ENCODE measurements around the gene HECA.

HECA gene

DNA sequence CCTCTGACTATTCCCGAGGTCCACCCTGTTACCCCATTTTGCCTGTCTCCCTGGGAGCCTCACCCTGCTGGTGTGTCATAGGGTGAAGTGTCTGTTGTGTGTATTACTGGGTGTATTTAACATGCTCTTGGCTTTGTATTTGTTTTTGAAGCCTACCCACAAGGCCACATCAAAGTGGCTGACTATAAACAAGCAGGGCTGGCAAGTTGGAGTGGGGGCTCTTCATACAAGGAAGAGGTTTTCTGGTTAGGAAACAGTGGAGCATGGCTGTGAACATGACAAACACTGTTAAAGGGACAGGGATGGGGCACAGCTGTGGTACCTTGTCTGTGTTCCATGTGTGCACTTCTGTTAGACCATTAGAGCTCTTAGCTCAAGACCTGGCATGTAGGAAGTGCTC, 26.3 kb downstream of the HECA start:
- no peak for DNase-seq (ENCODE audit: low read depth in 2 of 2)

DNA sequence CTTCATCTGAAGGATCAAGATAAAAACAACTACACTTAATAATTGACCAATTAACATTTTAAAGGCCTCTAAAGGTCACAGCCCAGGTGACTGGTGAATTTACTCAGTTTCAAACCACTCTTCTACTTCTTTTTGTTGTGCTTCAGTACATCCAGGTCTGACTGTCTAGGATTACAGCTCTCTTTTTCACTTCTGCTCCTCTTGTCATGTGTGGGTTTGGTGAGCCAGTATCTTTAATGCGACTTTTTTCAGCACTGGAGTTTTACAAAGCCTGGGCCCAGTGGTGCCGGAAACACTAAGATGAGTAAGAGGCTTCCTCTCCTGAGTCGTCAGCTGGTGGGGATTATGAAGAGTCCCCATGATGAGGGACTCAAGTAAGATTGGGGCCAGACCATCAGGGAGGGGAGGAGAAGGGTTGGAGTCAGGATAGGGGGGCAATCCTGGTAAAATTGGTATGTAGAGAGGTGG, 27.0 kb downstream of the HECA start:
- peak; percentile 64 to 66 for DNase-seq (ENCODE audit: low read depth in 2 of 2)

DNA sequence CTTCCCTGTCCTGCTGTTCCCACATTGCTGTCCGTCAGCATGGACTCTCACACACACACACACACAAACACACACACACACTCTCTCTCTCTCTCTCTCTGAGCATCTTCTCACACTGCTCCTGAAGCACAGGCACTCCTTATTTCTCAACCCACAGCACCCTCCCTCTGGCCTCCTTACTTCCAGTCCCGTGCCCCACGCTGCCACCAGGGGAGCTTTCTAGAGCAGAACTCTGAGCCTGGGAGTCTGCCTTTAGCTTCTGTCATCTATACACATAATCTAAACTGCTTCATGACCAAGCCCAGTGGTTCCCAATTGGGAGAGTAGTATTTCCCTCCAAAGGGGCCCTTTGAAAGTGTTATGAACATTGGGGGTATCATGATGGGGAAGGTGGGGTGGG, 29.1 kb downstream of the HECA start:
- DNase-seq (ENCODE audit: low read depth in 2 of 2): peak in 1 of 2 donors; percentile 36

DNA sequence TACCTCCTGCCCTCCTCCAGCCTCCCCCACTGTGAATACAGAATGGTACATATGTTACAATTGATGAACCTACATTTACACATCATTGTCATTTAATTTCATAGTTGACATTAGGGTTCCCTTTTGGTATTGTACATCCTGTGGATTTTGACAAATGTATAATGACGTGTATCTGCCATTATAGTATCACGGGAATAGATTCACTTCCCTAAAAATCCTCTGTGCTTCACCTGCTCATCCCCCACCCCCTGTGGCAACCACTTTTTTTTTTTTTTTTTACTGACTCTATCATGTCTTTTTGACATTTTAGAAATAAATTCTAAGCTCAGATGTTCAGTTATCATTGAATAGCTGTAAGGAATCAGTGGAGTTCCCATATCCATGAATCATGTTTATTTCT, 30.4 kb downstream of the HECA start:
- DNase-seq (ENCODE audit: low read depth in 2 of 2): no peak

DNA sequence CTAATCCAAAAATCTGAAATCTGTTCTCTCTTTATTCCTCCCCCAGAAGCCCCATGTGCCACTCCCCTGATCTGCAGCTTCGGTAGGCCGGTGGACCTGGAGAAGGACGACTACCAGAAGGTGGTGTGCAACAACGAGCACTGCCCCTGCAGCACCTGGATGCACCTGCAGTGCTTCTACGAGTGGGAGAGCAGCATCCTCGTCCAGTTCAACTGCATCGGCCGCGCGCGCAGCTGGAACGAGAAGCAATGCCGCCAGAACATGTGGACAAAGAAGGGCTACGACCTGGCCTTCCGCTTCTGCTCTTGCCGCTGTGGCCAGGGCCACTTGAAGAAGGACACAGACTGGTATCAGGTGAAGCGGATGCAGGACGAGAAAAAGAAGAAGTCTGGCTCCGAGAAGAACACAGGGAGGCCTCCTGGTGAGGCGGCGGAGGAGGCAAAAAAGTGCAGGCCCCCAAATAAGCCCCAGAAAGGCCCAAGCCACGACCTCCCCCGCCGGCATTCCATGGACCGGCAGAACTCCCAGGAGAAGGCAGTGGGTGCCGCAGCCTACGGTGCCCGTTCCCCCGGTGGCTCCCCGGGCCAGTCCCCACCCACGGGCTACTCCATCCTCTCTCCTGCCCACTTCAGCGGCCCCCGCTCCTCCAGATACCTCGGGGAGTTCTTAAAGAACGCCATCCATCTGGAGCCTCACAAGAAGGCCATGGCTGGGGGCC, 31.5 kb downstream of the HECA start:
- DNase-seq (ENCODE audit: low read depth in 2 of 2): no peak

DNA sequence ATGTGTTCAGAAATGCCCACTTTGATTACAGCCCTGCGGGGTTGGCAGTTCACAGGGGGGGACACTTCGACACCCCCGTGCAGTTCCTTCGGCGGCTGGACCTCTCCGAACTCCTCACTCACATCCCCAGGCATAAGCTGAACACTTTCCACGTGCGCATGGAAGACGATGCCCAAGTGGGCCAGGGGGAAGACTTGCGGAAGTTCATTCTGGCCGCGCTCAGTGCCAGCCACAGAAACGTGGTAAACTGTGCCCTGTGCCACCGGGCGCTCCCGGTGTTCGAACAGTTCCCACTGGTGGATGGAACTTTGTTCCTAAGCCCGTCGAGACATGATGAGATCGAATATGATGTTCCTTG, 32.1 kb downstream of the HECA start:
- no peak for DNase-seq (ENCODE audit: low read depth in 2 of 2)

DNA sequence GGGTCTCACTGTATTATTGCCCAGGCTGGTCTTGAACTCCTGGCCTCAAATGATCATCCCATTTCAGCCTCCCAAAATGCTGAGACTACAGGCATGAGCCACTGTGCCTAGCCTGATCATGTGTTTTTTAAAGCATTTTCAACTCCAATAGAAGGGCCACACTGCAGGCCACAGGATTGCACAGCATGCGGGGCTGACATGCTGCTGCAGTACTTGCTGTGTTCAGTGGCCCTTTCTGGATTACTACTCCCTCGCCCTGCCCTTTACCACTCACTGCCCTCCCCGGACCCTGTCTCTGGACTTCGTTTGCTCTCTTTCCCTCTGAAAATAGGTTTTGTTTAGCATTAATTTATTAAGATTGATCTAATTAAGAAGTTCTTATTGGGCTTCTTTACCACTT, 37.3 kb downstream of the HECA start:
- no peak for DNase-seq (ENCODE audit: low read depth in 2 of 2)

DNA sequence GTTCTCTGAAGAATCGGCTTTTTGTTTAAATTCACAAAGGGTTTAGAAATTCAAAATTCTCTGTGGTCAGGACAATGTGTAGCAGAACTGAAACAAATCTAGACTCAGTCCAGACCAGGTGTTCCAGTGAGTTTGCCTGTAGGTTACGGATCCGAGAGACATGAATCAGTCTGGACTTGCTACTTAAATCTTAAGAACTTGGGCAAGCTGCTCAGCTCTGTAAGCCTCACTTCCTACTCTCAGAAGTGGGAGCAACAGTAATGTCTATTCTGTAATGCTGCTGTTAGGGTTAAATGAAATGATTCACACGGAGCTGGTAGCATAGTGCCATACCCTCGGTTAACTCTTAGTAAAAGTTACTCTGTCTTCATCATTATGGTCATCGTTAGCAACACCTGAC, 37.7 kb downstream of the HECA start:
- DNase-seq (ENCODE audit: low read depth in 2 of 2): no peak

DNA sequence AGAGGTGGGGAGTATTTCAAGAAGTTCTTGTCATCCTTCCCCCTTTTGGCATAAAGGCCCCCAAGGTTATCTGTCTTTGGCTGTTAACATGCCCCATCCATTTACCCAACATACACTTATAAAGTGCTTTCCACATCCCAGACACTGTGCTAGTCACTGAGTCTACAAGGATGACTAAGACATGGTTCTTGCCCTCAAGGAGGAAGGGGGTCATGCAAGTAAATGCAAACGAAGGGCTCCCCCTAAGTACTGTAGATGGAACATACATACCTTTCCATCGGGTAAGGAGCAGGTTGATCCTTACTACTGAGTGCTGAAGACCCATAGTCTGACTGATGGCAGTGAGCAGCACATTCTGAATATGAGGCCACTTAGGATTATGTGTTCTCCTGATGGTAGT, 38.3 kb downstream of the HECA start:
- no peak for DNase-seq (ENCODE audit: low read depth in 2 of 2)

DNA sequence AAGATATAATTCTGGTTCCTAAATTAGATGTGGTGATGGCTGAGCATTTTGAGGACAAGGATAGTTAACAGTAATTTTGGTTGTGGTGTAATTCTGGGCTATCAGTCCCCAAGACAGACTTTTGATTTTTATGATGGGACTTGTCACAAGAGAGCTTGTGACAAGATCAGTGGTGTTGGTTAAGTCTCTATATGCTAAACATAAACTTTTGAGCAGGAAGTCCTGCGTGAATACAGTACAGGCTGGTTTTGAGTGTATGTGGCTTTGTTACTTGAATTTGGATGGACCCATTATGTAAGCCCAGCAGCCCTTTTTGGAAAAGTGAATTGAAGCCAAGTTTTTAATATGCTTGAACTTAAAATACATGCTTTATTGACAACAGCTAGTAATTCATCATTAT, 38.9 kb downstream of the HECA start:
- DNase-seq (ENCODE audit: low read depth in 2 of 2): no peak

DNA sequence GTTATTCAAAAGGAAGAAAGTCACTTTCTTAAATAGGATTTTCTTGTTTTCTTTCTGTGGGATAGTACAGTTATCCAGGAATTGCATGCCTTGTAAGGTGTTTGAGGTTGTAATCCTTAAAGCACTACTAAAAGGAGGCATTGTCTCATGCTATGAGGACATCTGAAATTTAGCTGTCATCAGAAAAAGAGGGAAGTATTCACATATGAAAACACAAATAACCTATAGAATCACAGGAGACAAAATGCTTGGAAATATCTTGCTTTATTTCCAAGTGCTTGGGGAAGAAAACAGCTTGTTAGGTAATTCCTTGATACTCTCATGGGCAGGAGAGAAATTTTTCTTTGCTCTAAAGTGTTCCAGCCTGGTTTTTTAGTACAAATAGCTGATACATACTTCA, 40.1 kb downstream of the HECA start:
- no peak for DNase-seq (ENCODE audit: low read depth in 2 of 2)

DNA sequence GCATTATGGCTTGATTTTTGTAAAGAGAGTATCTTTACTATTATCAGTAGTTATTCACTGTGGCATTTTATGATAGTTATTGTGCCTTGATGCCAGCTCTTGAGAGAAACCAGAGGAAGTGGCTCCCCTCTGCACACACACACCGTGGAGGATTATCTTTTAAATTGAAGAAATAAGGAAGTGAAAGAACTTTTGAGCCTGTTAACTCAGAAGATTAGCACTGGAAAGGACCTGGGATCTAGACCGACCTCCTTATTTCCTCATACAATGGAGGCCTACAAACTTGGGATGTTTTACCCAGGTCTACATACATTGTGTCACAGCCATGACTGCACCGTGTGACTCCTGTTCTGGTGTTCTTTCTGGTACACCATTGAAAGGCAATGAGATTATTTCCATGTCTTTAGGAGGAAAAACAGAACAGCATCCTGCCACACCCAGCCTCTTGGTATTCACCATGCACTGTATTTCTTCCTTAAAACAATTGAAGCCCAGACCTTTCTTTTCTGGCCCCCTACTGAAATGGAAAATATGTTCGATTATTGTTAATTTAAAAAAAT, 40.6 kb downstream of the HECA start:
- no peak for DNase-seq (ENCODE audit: low read depth in 2 of 2)

DNA sequence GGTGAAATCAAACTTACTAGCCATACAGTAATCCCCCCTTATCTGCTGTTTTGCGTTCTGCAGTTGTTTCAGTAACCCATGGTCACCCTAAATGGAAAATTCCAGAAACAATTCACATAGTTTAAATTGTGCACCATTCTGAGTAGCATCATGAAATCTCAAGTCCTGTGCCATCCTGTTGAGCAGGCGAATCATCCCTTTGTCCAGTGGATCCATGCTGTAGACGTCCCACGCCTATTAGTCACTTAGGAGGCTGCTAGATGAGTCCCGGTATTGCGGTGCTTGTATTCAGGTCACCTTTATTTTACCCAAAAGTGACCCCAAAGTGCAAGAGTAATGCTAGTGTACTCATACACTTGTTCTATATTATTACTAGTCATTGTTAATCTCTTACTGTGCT, 46.4 kb downstream of the HECA start:
- no peak for DNase-seq (ENCODE audit: low read depth in 2 of 2)

DNA sequence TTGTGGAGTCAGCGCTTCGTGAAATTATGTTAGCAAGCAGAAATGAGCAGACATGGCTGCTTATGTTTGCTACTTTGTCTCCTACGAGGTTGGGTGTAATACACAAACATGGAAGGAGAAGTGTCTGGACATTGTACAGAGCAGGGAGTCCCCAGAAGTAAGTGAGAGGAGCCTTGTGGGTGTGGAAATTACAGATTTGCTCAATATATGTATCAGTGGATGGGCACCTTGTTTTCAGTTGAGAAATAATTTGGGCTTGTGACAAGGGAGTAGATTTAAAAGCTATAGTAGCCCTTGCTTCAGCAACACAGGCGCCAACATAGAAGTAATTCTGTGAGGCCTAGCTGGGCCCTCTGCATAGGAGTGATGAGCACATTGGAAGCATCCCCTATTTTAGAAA, 49.2 kb downstream of the HECA start:
- no peak for DNase-seq (ENCODE audit: low read depth in 2 of 2)

DNA sequence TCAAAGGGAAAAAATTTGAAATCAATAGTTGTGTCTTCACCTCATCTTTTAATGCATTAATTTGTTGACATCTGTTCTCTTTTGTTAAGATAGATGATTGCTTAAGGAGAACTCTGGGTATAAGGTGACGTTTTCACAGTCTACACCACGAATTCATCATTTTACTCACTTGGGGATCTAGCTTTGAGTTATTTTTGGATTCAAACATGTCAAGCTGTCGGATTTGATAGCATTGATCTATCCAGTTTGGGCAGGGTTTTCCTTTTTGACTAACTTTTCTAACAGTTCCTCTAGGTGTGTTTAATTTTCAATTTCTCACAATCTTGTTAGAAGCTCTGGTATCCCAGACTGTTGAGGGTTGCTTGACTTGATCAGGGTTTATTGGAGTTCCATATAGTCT, 49.6 kb downstream of the HECA start:
- DNase-seq (ENCODE audit: low read depth in 2 of 2): no peak

DNA sequence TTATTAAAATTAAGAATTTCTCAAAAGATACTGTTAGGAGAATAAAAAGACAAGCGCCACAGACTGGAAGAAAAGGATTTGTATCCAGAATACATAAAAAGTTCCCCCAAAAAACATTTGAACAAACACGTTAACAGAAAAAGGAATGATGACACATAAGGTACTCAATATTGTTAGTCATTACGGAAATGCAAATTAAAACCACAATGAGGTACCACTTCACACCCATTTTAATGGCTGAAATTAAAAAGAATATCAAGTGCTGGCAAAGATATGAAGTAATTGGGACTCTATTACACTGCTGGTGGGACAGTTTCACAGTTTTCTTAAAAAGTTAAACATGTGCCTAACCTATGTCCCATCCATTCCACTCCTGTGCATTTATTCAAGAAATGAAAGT, 51.4 kb downstream of the HECA start:
- no peak for DNase-seq (ENCODE audit: low read depth in 2 of 2)

DNA sequence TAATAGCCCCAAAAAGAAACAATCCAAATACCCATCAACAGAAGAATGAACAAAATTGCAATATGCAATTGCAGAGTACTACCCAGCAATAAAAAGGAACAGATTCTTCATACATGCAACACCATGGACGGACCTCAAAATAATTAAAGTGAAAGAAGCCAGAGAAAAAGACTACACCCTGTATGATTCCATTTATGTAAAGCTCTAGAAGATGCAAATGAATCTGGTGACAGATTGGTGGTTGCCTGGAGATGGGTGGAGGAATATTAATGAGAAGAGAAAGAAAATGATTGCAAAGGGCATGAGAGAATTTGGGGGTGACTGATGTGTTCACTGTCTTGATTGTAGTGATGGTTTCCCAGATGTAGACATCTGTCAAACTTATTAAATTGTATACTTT, 51.8 kb downstream of the HECA start:
- no peak for DNase-seq (ENCODE audit: low read depth in 2 of 2)

DNA sequence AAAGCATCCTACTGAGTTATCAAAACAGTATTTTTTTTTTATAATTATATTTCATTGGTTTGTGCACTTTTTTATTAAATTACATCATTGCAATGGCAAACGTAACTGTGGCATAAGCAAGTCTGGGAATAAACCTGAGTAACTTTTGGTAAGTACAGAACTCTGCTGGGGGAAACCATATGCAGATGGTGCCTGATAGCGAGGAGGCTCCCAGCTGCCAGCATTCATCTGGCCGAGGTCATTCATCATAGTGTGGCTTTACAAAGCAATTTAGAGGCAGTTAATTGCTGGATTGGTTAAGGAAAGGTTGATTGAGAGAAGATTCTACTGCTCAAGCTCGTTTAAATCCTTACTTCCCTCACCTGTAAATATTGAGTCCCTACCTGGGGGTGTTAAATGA, 52.6 kb downstream of the HECA start:
- DNase-seq (ENCODE audit: low read depth in 2 of 2): no peak

DNA sequence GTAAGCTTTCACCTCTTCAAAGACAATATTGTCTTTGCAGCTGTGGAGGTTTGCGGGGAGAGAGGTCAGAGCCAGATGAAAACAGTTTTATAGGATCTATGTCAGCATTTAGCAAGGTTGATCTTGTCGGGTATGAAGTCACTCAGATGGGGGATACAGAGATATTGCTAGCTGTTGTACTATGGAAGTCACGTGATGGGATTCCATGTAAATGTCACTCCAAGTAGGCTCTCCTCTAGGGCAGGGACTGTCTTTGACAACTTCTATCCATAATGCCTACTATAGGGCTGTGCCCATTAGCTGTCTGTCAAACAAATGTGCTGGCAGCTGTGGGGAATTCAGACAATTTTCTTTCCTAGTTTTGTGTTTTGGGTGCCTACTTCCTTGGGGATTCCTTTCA, 54.8 kb downstream of the HECA start:
- DNase-seq (ENCODE audit: low read depth in 2 of 2): no peak

DNA sequence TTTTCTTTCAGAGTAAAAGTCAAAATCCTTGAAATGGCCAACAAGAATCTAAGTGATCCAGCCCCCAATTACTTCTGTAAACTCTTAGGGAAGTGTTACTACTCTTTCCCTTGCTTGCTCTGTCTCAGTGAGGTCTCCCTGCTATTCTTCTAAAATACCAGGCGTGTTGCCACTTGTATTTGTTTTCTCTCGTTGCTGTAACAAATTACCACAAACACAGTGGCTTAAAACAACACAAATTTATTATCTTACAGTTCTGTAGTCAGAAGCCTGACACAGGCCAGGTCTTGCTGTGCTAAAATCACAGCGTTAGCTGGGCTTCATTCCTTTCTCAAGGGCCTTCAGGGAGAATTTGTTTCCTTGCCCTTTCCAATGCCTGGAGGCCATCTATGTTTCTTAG, 59.9 kb downstream of the HECA start:
- no peak for DNase-seq (ENCODE audit: low read depth in 2 of 2)

DNA sequence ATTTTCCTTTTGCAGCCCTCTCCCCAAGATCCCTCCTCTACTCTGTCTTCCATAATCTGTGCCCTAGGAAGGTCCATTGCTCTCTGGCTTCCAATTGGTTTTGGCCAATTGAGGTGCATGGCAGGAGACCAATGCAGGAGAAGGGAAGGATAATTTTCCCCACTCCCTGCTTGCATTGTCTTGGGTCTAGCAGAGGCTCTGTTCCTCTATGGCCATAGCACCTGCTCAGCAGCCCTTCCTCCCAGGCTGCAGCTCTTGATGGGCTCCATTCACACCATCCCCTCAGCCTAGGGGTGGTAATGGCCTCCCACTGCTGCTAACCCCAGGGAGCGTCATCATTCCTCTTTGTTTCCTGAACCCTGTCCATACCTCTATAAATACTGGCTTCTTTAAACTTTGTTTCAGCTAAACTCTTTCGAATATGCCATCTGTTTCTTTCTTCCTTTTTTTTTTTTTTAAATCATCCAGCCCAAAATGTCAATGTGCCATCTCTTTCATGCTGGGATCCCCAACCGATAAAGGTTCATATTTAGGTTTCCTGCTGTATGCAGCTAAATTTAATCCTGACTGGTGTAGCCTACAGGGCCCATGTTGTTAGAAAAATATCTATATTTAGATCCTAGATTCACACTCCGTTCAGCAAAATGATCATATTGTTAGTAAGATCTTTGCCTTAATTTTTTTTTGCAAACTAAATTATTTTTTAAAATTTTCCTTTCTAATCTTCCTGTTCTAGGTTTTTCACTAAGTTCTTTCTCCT, 63.8 kb downstream of the HECA start:
- no peak for DNase-seq (ENCODE audit: low read depth in 2 of 2)

DNA sequence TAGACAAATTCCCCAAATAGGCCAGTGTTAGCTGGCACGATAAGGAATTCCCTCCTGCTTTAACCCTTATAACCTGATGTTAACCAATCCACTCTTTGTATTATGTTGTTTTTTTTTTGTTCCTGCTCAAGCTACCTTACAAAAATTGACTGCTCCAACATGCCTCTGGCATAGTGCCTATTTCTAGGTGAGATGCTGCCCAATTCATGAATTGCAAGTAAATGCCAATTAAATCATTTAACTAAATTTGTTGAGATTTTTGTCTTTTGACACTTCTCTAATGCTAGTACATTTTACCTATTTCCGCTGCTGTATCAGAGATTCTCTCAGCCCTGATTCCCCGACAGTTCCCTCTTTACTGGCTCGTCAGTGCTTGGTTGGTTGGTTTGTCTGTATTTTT, 66.5 kb downstream of the HECA start:
- no peak for DNase-seq (ENCODE audit: low read depth in 2 of 2)

DNA sequence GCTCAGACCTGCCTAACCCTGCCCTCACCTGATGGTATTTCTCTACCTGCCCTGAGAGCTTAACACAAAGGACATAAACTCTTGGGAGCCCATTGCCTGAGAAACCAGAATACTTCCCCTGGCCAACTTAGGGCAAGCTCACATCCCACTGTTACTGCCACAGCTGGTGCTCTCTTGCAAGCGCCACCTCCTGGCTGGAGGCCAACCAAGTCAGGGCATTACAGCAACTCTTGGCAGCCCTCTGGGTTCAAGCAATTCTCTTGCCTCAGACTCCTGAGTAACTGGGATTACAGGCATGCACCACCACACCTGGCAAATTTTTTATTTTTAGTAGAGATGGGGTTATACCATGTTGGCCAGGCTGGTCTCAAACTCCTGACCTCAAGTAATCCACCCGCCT, 70.1 kb downstream of the HECA start:
- no peak for DNase-seq (ENCODE audit: low read depth in 2 of 2)

All from stimulated activated CD4-positive, alpha-beta T cell treated with anti-CD3 and anti-CD28 coated beads, Interleukin-15, amount 100 ng/mL, for 48 hours (primary cell).